Fibroblast of lung (primary cell): Measurements from ENCODE around the gene FCRL5.

Experiments used
- EZH2 ChIP-seq: IDR thresholded peaks from 2 replicates; pipeline ENCODE4 v1.5.1; 2012; ENCODE audit warnings: low read length, control low read depth, mild to moderate bottlenecking; ENCODE audit errors: missing control alignments
- TF ChIP-seq, protein P1 (sequence below), 2 donors: IDR thresholded peaks in 1 of 2; conservative IDR thresholded peaks in 1 of 2; 1 replicate in 1 of 2; 2 replicates in 1 of 2; pipeline ENCODE4 v1.5.1; 2011 to 2012; ENCODE audit warnings: low read length in 2 of 2, control low read depth in 1 of 2, inconsistent platforms in 1 of 2, low read depth in 1 of 2, mild to moderate bottlenecking in 1 of 2

DNA sequence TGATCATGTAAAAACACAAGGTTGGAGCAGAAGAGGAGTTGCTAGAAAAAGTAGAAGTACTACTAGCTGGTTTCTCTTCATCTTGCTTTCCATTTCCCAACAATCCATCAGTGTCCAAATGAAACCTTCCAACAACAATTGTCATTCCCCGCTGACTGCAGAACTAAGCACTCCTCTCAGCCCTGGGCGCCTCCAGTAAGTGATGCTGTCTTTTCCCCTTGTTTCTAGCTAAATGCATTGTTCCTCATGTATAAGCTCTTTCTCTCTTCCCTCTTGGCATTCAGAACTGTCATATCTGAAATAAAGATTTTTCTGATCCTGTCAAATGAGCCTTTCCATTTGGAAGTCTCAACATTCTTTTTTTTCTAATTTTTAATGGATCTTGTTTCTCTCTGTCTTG, 68.7 kb downstream of the FCRL5 start:
- TF ChIP-seq, protein P1, sequence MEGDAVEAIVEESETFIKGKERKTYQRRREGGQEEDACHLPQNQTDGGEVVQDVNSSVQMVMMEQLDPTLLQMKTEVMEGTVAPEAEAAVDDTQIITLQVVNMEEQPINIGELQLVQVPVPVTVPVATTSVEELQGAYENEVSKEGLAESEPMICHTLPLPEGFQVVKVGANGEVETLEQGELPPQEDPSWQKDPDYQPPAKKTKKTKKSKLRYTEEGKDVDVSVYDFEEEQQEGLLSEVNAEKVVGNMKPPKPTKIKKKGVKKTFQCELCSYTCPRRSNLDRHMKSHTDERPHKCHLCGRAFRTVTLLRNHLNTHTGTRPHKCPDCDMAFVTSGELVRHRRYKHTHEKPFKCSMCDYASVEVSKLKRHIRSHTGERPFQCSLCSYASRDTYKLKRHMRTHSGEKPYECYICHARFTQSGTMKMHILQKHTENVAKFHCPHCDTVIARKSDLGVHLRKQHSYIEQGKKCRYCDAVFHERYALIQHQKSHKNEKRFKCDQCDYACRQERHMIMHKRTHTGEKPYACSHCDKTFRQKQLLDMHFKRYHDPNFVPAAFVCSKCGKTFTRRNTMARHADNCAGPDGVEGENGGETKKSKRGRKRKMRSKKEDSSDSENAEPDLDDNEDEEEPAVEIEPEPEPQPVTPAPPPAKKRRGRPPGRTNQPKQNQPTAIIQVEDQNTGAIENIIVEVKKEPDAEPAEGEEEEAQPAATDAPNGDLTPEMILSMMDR (conservative IDR thresholded peaks at IDR 0.05 in 1 of 2, IDR thresholded peaks at IDR 0.05 in 1 of 2; ENCODE audit: low read depth in 1 of 2, low read length in 2 of 2), result no peak
- TF ChIP-seq EZH2, result no peak
